Measurements from ENCODE around the gene ATP10D.

DNA sequence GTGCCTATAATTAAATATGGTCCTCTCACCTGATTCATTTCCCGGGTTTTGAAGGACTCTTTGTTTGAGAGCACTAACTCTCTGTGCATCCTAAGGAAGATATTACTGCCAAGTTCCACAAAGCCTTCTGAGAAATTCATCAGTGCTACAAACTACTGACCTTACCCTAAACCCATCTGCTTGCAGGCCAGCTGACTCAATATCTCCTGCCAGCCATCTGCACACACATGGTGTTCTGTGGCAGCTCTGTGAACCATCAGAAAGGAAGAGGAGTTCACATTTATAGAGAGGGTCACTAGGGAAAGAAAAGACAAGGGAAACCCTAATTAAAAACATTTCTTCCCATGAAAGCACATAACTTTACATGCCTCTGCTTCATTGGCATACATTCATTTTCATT is 156.7 kb downstream of the ATP10D start:
- TF ChIP-seq, protein P1, sequence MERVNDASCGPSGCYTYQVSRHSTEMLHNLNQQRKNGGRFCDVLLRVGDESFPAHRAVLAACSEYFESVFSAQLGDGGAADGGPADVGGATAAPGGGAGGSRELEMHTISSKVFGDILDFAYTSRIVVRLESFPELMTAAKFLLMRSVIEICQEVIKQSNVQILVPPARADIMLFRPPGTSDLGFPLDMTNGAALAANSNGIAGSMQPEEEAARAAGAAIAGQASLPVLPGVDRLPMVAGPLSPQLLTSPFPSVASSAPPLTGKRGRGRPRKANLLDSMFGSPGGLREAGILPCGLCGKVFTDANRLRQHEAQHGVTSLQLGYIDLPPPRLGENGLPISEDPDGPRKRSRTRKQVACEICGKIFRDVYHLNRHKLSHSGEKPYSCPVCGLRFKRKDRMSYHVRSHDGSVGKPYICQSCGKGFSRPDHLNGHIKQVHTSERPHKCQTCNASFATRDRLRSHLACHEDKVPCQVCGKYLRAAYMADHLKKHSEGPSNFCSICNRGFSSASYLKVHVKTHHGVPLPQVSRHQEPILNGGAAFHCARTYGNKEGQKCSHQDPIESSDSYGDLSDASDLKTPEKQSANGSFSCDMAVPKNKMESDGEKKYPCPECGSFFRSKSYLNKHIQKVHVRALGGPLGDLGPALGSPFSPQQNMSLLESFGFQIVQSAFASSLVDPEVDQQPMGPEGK (CRISPR knock-in tag; IDR thresholded peaks at IDR 0.05; ENCODE audit: borderline replicate concordance) = no peak
- no peak for TF ChIP-seq ZFP30 (CRISPR knock-in tag; IDR thresholded peaks at IDR 0.05)
- no peak for TF ChIP-seq ARNTL (CRISPR knock-in tag; IDR thresholded peaks at IDR 0.05; ENCODE audit: borderline replicate concordance, low read depth)
- TF ChIP-seq, protein P2, sequence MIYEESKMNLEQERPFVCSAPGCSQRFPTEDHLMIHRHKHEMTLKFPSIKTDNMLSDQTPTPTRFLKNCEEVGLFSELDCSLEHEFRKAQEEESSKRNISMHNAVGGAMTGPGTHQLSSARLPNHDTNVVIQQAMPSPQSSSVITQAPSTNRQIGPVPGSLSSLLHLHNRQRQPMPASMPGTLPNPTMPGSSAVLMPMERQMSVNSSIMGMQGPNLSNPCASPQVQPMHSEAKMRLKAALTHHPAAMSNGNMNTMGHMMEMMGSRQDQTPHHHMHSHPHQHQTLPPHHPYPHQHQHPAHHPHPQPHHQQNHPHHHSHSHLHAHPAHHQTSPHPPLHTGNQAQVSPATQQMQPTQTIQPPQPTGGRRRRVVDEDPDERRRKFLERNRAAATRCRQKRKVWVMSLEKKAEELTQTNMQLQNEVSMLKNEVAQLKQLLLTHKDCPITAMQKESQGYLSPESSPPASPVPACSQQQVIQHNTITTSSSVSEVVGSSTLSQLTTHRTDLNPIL (CRISPR knock-in tag; IDR thresholded peaks at IDR 0.05; ENCODE audit: low read depth) = no peak
- TF ChIP-seq RARB (CRISPR knock-in tag; IDR thresholded peaks at IDR 0.05) = no peak

All from SK-N-SH treated with all-trans-retinoic acid at 6 μM for 48 hours (cell line).